Naive thymus-derived CD4-positive, alpha-beta T cell (primary cell): ENCODE data around the gene GPHN. TPM values are rescaled to one million over a fixed set of nuclear protein-coding genes. Genes with fewer than 3 reads are reported as not detected.

Experiments used
- ATAC-seq: fragments of 150-1000 bp; cut with Tn5 transposase; 2 replicates; pipeline ENCODE4 v1.10.0; 2021; ENCODE audit warnings: mild to moderate bottlenecking, moderate library complexity
- CTCF ChIA-PET: fragments of 350-600 bp; sonication (Branson Sonifier 250); formaldehyde crosslinking; loops from one replicate; lab custom pipeline; 2021; ENCODE audit warnings: antibody characterized with exemption; lab: Charles Lee
- POLR2A ChIA-PET: fragments of 350-600 bp; sonication (Branson Sonifier 250); formaldehyde crosslinking; loops from one replicate; lab custom pipeline; 2021; ENCODE audit warnings: antibody characterized with exemption, inconsistent platforms; lab: Charles Lee
- DNase-seq, 9 donors: peaks; one replicate each; pipeline versions ENCODE4 v3.0.0 to v3.0.0-alpha.2; 2020 to 2022; ENCODE audit warnings: mixed read lengths in 1 of 9
- H3K27ac ChIP-seq: one replicate; pipeline ENCODE4 v1.7.0; 2013; ENCODE audit warnings: mild to moderate bottlenecking, low read depth, low read length, moderate library complexity
- H3K27me3 ChIP-seq, 2 donors: one replicate each; pipeline ENCODE4 v1.7.0; 2013; ENCODE audit warnings: low read length in 2 of 2, mild to moderate bottlenecking in 2 of 2, moderate library complexity in 2 of 2; ENCODE audit not compliant: control insufficient read depth in 2 of 2, insufficient read depth in 2 of 2
- H3K36me3 ChIP-seq, 3 experiments: 1 replicate in 2 of 3; 2 replicates in 1 of 3; pipeline ENCODE4 v1.7.0; 2013; ENCODE audit warnings: low read length in 3 of 3, mild to moderate bottlenecking in 3 of 3, moderate library complexity in 1 of 3; ENCODE audit not compliant: insufficient read depth in 3 of 3, control insufficient read depth in 2 of 3
- H3K4me1 ChIP-seq, 2 donors: one replicate each; pipeline ENCODE4 v1.7.0; 2013; ENCODE audit warnings: low read length in 2 of 2, mild to moderate bottlenecking in 2 of 2, moderate library complexity in 1 of 2; ENCODE audit not compliant: control insufficient read depth in 2 of 2, insufficient read depth in 2 of 2
- H3K4me3 ChIP-seq: 2 replicates; pipeline ENCODE4 v1.7.0; 2013; ENCODE audit warnings: mild to moderate bottlenecking, low read length
- H3K9me3 ChIP-seq, 3 experiments: 1 replicate in 2 of 3; 2 replicates in 1 of 3; pipeline ENCODE4 v1.7.0; 2013; ENCODE audit warnings: low read length in 3 of 3; ENCODE audit not compliant: control insufficient read depth in 2 of 3
- H3K27ac Mint-ChIP-seq, 9 donors: one replicate each; pipeline ENCODE4 v1.8.0; 2020 to 2022; ENCODE audit warnings: mixed read lengths in 9 of 9, mild to moderate bottlenecking in 8 of 9, moderate library complexity in 5 of 9, inconsistent platforms in 2 of 9
- H3K27me3 Mint-ChIP-seq, 5 donors: one replicate each; pipeline ENCODE4 v1.8.0; 2021 to 2022; ENCODE audit warnings: mixed read lengths in 5 of 5, mild to moderate bottlenecking in 1 of 5
- H3K36me3 Mint-ChIP-seq, 5 donors: one replicate each; pipeline ENCODE4 v1.8.0; 2020 to 2022; ENCODE audit warnings: mixed read lengths in 5 of 5, mild to moderate bottlenecking in 3 of 5, inconsistent platforms in 1 of 5
- H3K4me1 Mint-ChIP-seq, 7 donors: one replicate each; pipeline ENCODE4 v1.8.0; 2020 to 2022; ENCODE audit warnings: mixed read lengths in 7 of 7, mild to moderate bottlenecking in 3 of 7, inconsistent platforms in 1 of 7
- H3K4me3 Mint-ChIP-seq, 10 donors: one replicate each; pipeline ENCODE4 v1.8.0; 2020 to 2022; ENCODE audit warnings: mild to moderate bottlenecking in 10 of 10, mixed read lengths in 10 of 10, moderate library complexity in 6 of 10, inconsistent platforms in 2 of 10
- H3K9me3 Mint-ChIP-seq, 11 donors: one replicate each; pipeline ENCODE4 v1.8.0; 2020 to 2022; ENCODE audit warnings: mixed read lengths in 11 of 11, mild to moderate bottlenecking in 4 of 11, inconsistent platforms in 1 of 11, moderate library complexity in 1 of 11
- intact Hi-C, 2 donors: fragments of 100-400 bp; cut with micrococcal nuclease; formaldehyde crosslinking; loops; one replicate each; pipeline ENCODE4 v1.15.1; 2023
- polyA plus RNA-seq, 2 donors: library from polyadenylated mRNA; unstranded; fragments of 300-500 nt; fragmentation: Illumina TruSeq; gene quantifications; one replicate each; pipeline ENCODE4 v1.2.3, GENCODE V29; 2021
- total RNA-seq, 6 experiments: library from RNA in 5 of 6; stranded (reverse) in 5 of 6; gene quantifications; 1 replicate in 5 of 6; 2 replicates in 1 of 6; pipeline ENCODE4 v1.2.3 and lab custom pipeline; 2021 to 2026

GPHN gene
- total and polyA plus RNA-seq, 7 experiments from 2014 or later, result 6.0 to 28.1 (median 14.3) TPM

- peaks cover 10 to 89% (median 47%) of the 10 kb centered on the region in 11 donors for H3K9me3 Mint-ChIP-seq
- intact Hi-C loops, result no loop called here
- H3K27me3 Mint-ChIP-seq, result peaks cover 0 to 2% (median 0%) of the 10 kb centered on the region in 5 donors
- no peak overlapping the region for H3K27ac Mint-ChIP-seq
- H3K4me1 ChIP-seq, result no peaks in the 10 kb centered on the region
- peaks cover 0 to 37% (median 6%) of the 10 kb centered on the region in 3 experiments for H3K9me3 ChIP-seq
- ATAC-seq (no peak), DNase-seq (no peak)
- H3K27ac ChIP-seq, result no peak overlapping the region
- H3K27me3 ChIP-seq, result no peaks in the 10 kb centered on the region
- H3K4me1 Mint-ChIP-seq, result peaks cover 3 to 16% (median 11%) of the 10 kb centered on the region in 7 donors
- no peak overlapping the region for H3K4me3 ChIP-seq
- no peaks in the 10 kb centered on the region for H3K36me3 ChIP-seq
- CTCF ChIA-PET, result no interaction called here
- no peak overlapping the region for H3K4me3 Mint-ChIP-seq
- H3K36me3 Mint-ChIP-seq, result peaks cover 3 to 44% (median 9%) of the 10 kb centered on the region in 5 donors
- POLR2A ChIA-PET, result no interaction called here
Observed at GRCh38 chr14:66613344-66613743, 105.4 kb downstream of the GPHN start.

DNA sequence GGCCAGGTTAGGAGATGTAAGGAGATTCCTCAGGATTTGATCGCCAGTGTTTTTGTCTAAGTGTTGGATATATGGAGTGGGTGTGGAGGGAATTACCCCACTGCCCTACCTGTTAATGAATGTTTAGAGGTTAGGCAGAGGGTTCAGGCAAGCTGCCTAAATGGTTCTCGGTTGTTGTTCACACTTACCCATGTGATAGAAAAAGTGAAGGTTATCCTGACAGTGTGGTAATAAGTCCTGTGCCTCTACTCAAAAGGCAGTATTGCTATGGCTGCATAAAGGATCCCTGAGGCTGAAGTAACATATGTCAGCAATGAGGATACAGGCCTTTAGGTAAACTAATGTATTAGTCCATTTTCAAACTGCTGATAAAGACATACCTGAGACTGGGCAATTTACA, 112.0 kb downstream of the GPHN start:
- ATAC-seq, result no peak
- Histone ChIP-seq H3K27me3 (no peaks in the 10 kb centered on the region), H3K4me1 (no peaks in the 10 kb centered on the region), H3K4me3 (no peak overlapping the region), H3K9me3 (peaks cover 0 to 19% (median 0%) of the 10 kb centered on the region in 3 experiments), H3K27ac (no peak overlapping the region), H3K36me3 (no peaks in the 10 kb centered on the region)
- H3K4me1 Mint-ChIP-seq, result peaks cover 0 to 16% (median 6%) of the 10 kb centered on the region in 7 donors
- H3K9me3 Mint-ChIP-seq, result peaks cover 4 to 64% (median 32%) of the 10 kb centered on the region in 11 donors
- no peak overlapping the region for H3K27ac Mint-ChIP-seq
- ChIA-PET CTCF (no interaction called here), POLR2A (no interaction called here)
- peaks cover 2 to 38% (median 25%) of the 10 kb centered on the region in 5 donors for H3K36me3 Mint-ChIP-seq
- no peaks in the 10 kb centered on the region for H3K27me3 Mint-ChIP-seq
- DNase-seq, result no peak
- intact Hi-C loops, result loop anchor here (5.0 kb wide), 2 partner anchors 517 to 667 kb away; no protein-coding TSS in a partner anchor
- H3K4me3 Mint-ChIP-seq, result no peak overlapping the region

GRCh38 chr14:66623838-66624237, 115.9 kb downstream of the GPHN start:
- H3K36me3 Mint-ChIP-seq, result peaks cover 2 to 20% (median 18%) of the 10 kb centered on the region in 5 donors
- H3K36me3 ChIP-seq, result no peaks in the 10 kb centered on the region
- H3K4me3 ChIP-seq, result no peak overlapping the region
- ChIA-PET CTCF (interaction anchor here (0.6 kb wide), 2 partner anchors 657 to 919 kb away, joined by 3 to 4 read pairs; no protein-coding TSS in a partner anchor), POLR2A (no interaction called here)
- no peaks in the 10 kb centered on the region for H3K27me3 ChIP-seq
- H3K27me3 Mint-ChIP-seq, result peaks cover 0 to 4% (median 0%) of the 10 kb centered on the region in 5 donors
- intact Hi-C loops, result loop anchor here (2.0 to 5.0 kb wide), 4 partner anchors 123 to 663 kb away; no protein-coding TSS in a partner anchor
- H3K9me3 Mint-ChIP-seq, result peaks cover 0 to 25% (median 7%) of the 10 kb centered on the region in 11 donors
- peaks cover 0 to 18% (median 9%) of the 10 kb centered on the region in 7 donors for H3K4me1 Mint-ChIP-seq
- no peak overlapping the region for H3K4me3 Mint-ChIP-seq
- H3K4me1 ChIP-seq, result no peaks in the 10 kb centered on the region
- no peak for ATAC-seq
- DNase-seq, result no peak
- H3K9me3 ChIP-seq, result no peaks in the 10 kb centered on the region
- H3K27ac ChIP-seq, result no peak overlapping the region
- H3K27ac Mint-ChIP-seq, result no peak overlapping the region

DNA sequence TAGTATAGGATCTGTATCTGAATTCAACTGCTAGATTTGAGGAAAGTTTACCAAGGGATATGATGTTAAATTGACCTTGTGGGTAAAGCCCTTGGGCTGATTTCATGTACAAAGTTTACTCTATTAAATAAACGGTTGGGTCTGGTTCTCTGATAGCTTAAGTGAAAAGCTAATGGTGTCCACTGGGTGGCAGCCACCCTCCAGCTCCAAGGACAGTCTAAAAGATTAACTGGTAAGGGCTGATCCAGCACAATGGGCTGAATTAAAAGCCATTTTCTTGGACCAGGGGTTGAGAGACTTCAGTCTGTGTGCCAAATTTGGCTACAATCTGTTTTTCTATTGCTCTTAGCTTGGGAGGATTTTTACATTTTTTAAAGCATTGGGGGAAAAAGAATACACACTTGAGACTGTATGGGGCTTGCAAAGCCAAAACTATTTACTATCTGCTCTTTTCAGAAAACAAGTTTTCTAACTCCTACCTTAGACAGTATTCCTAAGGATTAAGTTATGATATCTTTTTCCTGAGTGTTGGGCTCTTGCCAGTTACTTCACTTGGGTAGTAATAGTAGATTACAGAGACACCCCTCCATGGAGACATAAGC, 116.5 kb downstream of the GPHN start:
- ChIA-PET POLR2A (no interaction called here), CTCF (interaction anchor here (0.6 kb wide), 2 partner anchors 657 to 918 kb away, joined by 3 to 4 read pairs; no protein-coding TSS in a partner anchor)
- no peaks in the 10 kb centered on the region for H3K36me3 ChIP-seq
- intact Hi-C loops, result loop anchor here (2.0 to 5.0 kb wide), 4 partner anchors 122 to 663 kb away; no protein-coding TSS in a partner anchor
- H3K4me3 ChIP-seq, result no peak overlapping the region
- Mint-ChIP-seq H3K27ac (no peak overlapping the region), H3K9me3 (peaks cover 0 to 20% (median 4%) of the 10 kb centered on the region in 11 donors), H3K36me3 (peaks cover 2 to 18% (median 16%) of the 10 kb centered on the region in 5 donors), H3K27me3 (peaks cover 0 to 4% (median 0%) of the 10 kb centered on the region in 5 donors), H3K4me3 (no peak overlapping the region), H3K4me1 (peaks cover 0 to 18% (median 9%) of the 10 kb centered on the region in 7 donors)
- H3K27me3 ChIP-seq, result no peaks in the 10 kb centered on the region
- no peak for ATAC-seq
- DNase-seq, result peak in 6 of 9 donors; percentile 0 to 24 (median 6)
- no peaks in the 10 kb centered on the region for H3K4me1 ChIP-seq
- H3K9me3 ChIP-seq, result no peaks in the 10 kb centered on the region
- no peak overlapping the region for H3K27ac ChIP-seq

DNA sequence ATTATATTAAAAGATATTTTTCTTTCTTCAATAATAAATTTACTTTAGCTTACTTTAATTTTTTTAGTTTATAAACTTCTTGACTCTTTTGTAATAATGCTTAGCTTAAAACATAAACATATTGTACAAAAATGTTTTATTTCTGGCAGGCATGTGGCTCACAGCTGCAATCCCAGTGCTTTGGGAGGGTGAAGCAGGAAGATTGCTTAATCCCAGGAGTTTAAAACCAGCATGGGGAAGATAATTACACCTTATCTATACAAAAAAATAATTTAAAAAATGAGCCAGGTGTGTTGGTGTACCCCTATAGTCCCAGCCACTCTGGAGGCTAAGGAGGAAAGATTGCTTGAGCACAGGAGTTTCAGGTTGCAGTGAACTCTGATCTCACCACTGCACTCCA, 120.7 kb downstream of the GPHN start:
- peaks cover 0 to 5% (median 0%) of the 10 kb centered on the region in 11 donors for H3K9me3 Mint-ChIP-seq
- H3K27ac Mint-ChIP-seq, result no peak overlapping the region
- H3K36me3 Mint-ChIP-seq, result peaks cover 0 to 18% (median 13%) of the 10 kb centered on the region in 5 donors
- DNase-seq (no peak), ATAC-seq (no peak)
- Histone ChIP-seq H3K9me3 (no peaks in the 10 kb centered on the region), H3K4me1 (no peaks in the 10 kb centered on the region), H3K27ac (no peak overlapping the region), H3K36me3 (no peaks in the 10 kb centered on the region), H3K27me3 (no peaks in the 10 kb centered on the region), H3K4me3 (no peak overlapping the region)
- intact Hi-C loops, result no loop called here
- H3K27me3 Mint-ChIP-seq, result peaks cover 0 to 4% (median 0%) of the 10 kb centered on the region in 5 donors
- peaks cover 0 to 20% (median 2%) of the 10 kb centered on the region in 7 donors for H3K4me1 Mint-ChIP-seq
- H3K4me3 Mint-ChIP-seq, result no peak overlapping the region
- ChIA-PET CTCF (no interaction called here), POLR2A (no interaction called here)

DNA sequence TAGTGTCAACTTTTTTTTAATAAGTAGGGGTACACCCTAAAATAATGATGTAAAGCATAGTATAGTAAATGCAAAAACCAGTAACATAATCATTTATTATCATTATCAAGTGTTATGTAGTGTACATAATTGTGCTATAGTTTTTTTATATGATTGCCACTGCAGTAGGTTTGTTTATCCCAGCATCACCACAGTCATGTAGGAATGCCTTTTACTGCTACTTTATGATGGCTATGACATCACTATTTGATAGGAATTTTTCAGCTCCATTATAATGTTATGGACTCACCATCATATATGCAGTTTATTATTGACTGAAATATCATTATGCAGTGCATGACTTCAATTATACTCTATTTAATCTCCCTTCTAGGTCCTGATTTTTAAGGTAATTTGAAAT, 121.6 kb downstream of the GPHN start:
- Histone ChIP-seq H3K27me3 (no peaks in the 10 kb centered on the region), H3K27ac (no peak overlapping the region), H3K36me3 (no peaks in the 10 kb centered on the region), H3K4me3 (no peak overlapping the region), H3K4me1 (no peaks in the 10 kb centered on the region), H3K9me3 (no peaks in the 10 kb centered on the region)
- intact Hi-C loops, result no loop called here
- ATAC-seq (no peak), DNase-seq (no peak)
- H3K27me3 Mint-ChIP-seq, result peaks cover 0 to 4% (median 0%) of the 10 kb centered on the region in 5 donors
- no peak overlapping the region for H3K4me3 Mint-ChIP-seq
- H3K36me3 Mint-ChIP-seq, result peaks cover 0 to 24% (median 17%) of the 10 kb centered on the region in 5 donors
- no peak overlapping the region for H3K27ac Mint-ChIP-seq
- ChIA-PET POLR2A (no interaction called here), CTCF (no interaction called here)
- peaks cover 0 to 9% (median 0%) of the 10 kb centered on the region in 11 donors for H3K9me3 Mint-ChIP-seq
- peaks cover 0 to 17% (median 3%) of the 10 kb centered on the region in 7 donors for H3K4me1 Mint-ChIP-seq
